Measurements from ENCODE around the gene PRDM16. TPM values are rescaled to one million over a fixed set of nuclear protein-coding genes. Genes with fewer than 3 reads are reported as not detected.

The PRDM16 gene
- polyA plus RNA-seq, 1 donor (not counting 4 experiments of a cell fraction or from before 2014, with no cell fraction given): 0.05 TPM

DNA sequence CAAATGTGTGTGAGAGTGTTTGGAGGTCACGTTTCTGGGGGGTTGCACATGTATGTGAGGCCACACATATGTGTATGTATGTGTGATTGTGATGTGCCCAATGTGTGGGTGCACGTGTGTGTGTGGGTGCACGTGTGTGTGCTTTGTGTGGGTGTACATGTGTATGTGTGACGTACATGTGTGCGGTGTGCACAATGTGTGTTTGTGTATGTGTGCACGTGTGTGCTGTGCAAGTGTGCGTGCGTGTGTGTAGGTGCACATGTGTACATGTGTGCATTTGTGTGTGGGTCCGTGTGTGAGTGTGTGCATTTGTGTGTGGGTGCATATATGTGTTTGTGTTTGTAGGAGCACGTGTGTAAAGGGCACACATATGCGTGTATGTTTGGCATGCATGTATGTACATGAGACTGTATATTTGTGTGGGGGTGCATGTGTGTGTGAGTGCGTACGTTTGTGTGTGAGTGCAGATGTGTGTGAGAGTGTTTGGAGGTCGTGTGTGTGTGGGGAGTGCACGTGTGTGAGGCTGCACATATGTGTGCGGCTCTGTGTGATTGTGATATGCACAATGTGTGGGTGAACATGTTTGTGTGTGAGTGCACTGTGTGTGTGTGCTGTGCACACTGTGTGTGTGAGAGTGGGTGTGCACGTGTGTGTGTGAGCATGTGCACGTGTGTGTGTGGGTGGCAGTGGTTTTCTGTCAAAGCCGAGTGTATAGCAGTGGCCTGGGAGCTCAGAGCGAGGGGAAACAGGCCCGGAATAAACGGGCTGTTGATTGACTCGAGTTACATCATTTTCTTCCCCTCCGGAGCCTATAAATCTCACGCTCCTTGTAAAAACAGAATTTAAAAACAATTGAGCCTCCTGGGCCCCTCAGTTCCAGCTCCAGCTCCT lies 252.8 kb downstream of the PRDM16 start:
- Histone ChIP-seq H3K27me3 (ENCODE audit: control insufficient read depth, extremely low read depth, insufficient read depth, low read length) (no peaks in the 10 kb centered on the region), H4K20me1 (ENCODE audit: control insufficient read depth, extremely low read depth, insufficient read depth, low read length) (no peaks in the 10 kb centered on the region), H3K27ac (ENCODE audit: control insufficient read depth, insufficient read depth, low read length) (no peak overlapping the region), H3K36me3 (ENCODE audit: control insufficient read depth in 2 of 2, extremely low read depth in 1 of 2, insufficient read depth in 2 of 2, low read length in 2 of 2) (no peaks in the 10 kb centered on the region), H3K4me1 (ENCODE audit: control insufficient read depth, extremely low read depth, insufficient read depth, low read length) (no peaks in the 10 kb centered on the region), H3K9me3 (ENCODE audit: control insufficient read depth, low read depth, low read length) (peaks cover 7% of the 10 kb centered on the region), H3K9me1 (ENCODE audit: control insufficient read depth, extremely low read depth, insufficient read depth, low read length) (no peaks in the 10 kb centered on the region), H2AFZ (ENCODE audit: control insufficient read depth, low read length) (no peak overlapping the region), H3K4me2 (ENCODE audit: control insufficient read depth, extremely low read depth, insufficient read depth, low read depth, low read length) (no peak overlapping the region), H3K9ac (ENCODE audit: control insufficient read depth, extremely low read depth, insufficient read depth, low read length) (no peak overlapping the region), H3K79me2 (ENCODE audit: control insufficient read depth, insufficient read depth, low read length) (no peaks in the 10 kb centered on the region), H3K4me3 (ENCODE audit: control insufficient read depth in 2 of 3, extremely low read depth in 1 of 3, insufficient read depth in 2 of 3, low read depth in 1 of 3, low read length in 3 of 3) (no peak overlapping the region)
- DNase-seq (ENCODE audit: low read depth, low spot score) (no peak), FAIRE-seq (no peak)
- no peak for TF ChIP-seq EZH2 (IDR thresholded peaks at IDR 0.05; ENCODE audit: low read length)
- TF ChIP-seq, protein P1, sequence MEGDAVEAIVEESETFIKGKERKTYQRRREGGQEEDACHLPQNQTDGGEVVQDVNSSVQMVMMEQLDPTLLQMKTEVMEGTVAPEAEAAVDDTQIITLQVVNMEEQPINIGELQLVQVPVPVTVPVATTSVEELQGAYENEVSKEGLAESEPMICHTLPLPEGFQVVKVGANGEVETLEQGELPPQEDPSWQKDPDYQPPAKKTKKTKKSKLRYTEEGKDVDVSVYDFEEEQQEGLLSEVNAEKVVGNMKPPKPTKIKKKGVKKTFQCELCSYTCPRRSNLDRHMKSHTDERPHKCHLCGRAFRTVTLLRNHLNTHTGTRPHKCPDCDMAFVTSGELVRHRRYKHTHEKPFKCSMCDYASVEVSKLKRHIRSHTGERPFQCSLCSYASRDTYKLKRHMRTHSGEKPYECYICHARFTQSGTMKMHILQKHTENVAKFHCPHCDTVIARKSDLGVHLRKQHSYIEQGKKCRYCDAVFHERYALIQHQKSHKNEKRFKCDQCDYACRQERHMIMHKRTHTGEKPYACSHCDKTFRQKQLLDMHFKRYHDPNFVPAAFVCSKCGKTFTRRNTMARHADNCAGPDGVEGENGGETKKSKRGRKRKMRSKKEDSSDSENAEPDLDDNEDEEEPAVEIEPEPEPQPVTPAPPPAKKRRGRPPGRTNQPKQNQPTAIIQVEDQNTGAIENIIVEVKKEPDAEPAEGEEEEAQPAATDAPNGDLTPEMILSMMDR (optimal IDR thresholded peaks at IDR 0.05 in 1 of 3, IDR thresholded peaks at IDR 0.05 in 1 of 3, conservative IDR thresholded peaks at IDR 0.05 in 1 of 3; ENCODE audit: extremely low read depth in 1 of 3, insufficient read depth in 2 of 3, low read length in 3 of 3): no peak
- dilution Hi-C loops (cut with MboI; ENCODE audit: extremely low pct_ligation_motif_present, low sequenced_read_pairs): no loop called here

DNA sequence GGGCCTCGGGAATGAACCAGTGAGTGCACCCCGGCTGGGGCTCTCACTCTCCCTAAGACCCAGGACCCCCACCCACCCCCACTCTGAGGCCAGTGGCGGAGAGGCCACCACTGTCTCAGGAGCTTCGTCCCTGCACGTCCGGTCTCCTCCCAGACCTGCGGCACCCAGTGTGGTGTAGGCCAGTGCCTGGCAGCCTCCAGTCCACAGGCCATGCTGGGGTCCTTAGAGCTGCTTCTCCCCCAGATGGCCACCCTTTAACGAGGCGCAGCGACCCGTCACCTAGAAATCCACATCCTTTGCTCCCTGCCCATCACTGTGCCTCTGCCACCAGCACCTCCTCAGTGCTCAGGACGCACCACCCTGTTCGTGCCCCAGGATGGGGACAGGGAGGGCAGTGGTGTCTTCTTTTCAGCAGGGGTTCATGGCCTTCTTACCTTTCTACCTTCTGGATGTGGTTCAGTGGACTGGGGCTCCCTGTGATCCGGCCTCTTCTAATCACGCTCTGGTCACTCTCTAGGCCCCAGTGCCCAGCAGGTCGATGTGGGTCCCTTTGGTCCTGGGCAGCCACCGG lies 253.5 kb downstream of the PRDM16 start:
- FAIRE-seq: no peak
- H3K27me3 ChIP-seq (ENCODE audit: control insufficient read depth, extremely low read depth, insufficient read depth, low read length): no peaks in the 10 kb centered on the region

More for the DNA sequence above, 253.5 kb downstream of the PRDM16 start:
- Histone ChIP-seq H3K27ac (ENCODE audit: control insufficient read depth, insufficient read depth, low read length) (no peak overlapping the region), H3K9ac (ENCODE audit: control insufficient read depth, extremely low read depth, insufficient read depth, low read length) (no peak overlapping the region), H3K79me2 (ENCODE audit: control insufficient read depth, insufficient read depth, low read length) (no peaks in the 10 kb centered on the region), H3K9me3 (ENCODE audit: control insufficient read depth, low read depth, low read length) (peaks cover 7% of the 10 kb centered on the region), H3K4me2 (ENCODE audit: control insufficient read depth, extremely low read depth, insufficient read depth, low read depth, low read length) (no peak overlapping the region), H3K36me3 (ENCODE audit: control insufficient read depth in 2 of 2, extremely low read depth in 1 of 2, insufficient read depth in 2 of 2, low read length in 2 of 2) (no peaks in the 10 kb centered on the region), H3K9me1 (ENCODE audit: control insufficient read depth, extremely low read depth, insufficient read depth, low read length) (no peaks in the 10 kb centered on the region), H3K4me1 (ENCODE audit: control insufficient read depth, extremely low read depth, insufficient read depth, low read length) (no peaks in the 10 kb centered on the region), H4K20me1 (ENCODE audit: control insufficient read depth, extremely low read depth, insufficient read depth, low read length) (no peaks in the 10 kb centered on the region), H2AFZ (ENCODE audit: control insufficient read depth, low read length) (no peak overlapping the region), H3K4me3 (ENCODE audit: control insufficient read depth in 2 of 3, extremely low read depth in 1 of 3, insufficient read depth in 2 of 3, low read depth in 1 of 3, low read length in 3 of 3) (no peak overlapping the region)
- DNase-seq (ENCODE audit: low read depth, low spot score): no peak
- dilution Hi-C loops (cut with MboI; ENCODE audit: extremely low pct_ligation_motif_present, low sequenced_read_pairs): no loop called here
- TF ChIP-seq, protein P1 (optimal IDR thresholded peaks at IDR 0.05 in 1 of 3, IDR thresholded peaks at IDR 0.05 in 1 of 3, conservative IDR thresholded peaks at IDR 0.05 in 1 of 3; ENCODE audit: extremely low read depth in 1 of 3, insufficient read depth in 2 of 3, low read length in 3 of 3): no peak
- no peak for TF ChIP-seq EZH2 (IDR thresholded peaks at IDR 0.05; ENCODE audit: low read length)
